H4 (cell line): ENCODE measurements around the gene MCFD2. TPM values are rescaled to one million over a fixed set of nuclear protein-coding genes. Genes with fewer than 3 reads are reported as not detected.

ENCODE experiments used
- total RNA-seq: library from RNA; depleted of rRNA; stranded (reverse); fragments of >200 nt; shearing (Covaris generic); gene quantifications from 2 replicates; pipeline ENCODE4 v1.2.3, GENCODE V29; 2014; rRNA removed

Gene MCFD2
- total RNA-seq, 1 experiment from 2014 or later, result 112 TPM

Other genes with a start within 250 kb of the MCFD2 start
- gene SOCS5, start 216.5 kb downstream of the MCFD2 start, total RNA-seq, result 19.3 and 23.0 TPM in 2 replicates
- 4.4 and 5.8 TPM in 2 replicates for gene TTC7A, start 25.4 kb upstream of the MCFD2 start, total RNA-seq
- not detected in 2 replicates for gene STPG4, start 239.5 kb upstream of the MCFD2 start, total RNA-seq